GM12892 (cell line): ENCODE results near the gene NFAT5.

ENCODE experiments used
- DNase-seq: peaks from one replicate; pipeline ENCODE4 v3.0.0; 2011; ENCODE audit not compliant: insufficient read length
- FAIRE-seq: peaks from 2 replicates; lab custom pipeline; 2011; peaks lifted over from hg19 to GRCh38; lab: Jason Lieb, UNC
- POLR2A ChIP-seq: IDR thresholded peaks from 2 replicates; pipeline ENCODE4 v1.6.1; 2011; ENCODE audit warnings: low read depth, low read length, control low read depth
- POLR2AphosphoS5 ChIP-seq: IDR thresholded peaks from 2 replicates; pipeline ENCODE4 v1.6.1; 2011; ENCODE audit warnings: low read depth, low read length, control low read depth
- TAF1 ChIP-seq: IDR thresholded peaks from 2 replicates; pipeline ENCODE4 v1.6.1; 2011; ENCODE audit warnings: low read depth, mild to moderate bottlenecking, control low read depth, low read length, borderline replicate concordance

NFAT5 gene

GRCh38 chr16:69601250-69601649 is 35.5 kb downstream of the NFAT5 start:
- FAIRE-seq (no peak), DNase-seq (no peak)
- TF ChIP-seq POLR2AphosphoS5 (no peak), POLR2A (no peak), TAF1 (no peak)

- DNase-seq (no peak), FAIRE-seq (no peak)
These were observed 41.2 kb downstream of the NFAT5 start for GRCh38 chr16:69606985-69607384.

DNA sequence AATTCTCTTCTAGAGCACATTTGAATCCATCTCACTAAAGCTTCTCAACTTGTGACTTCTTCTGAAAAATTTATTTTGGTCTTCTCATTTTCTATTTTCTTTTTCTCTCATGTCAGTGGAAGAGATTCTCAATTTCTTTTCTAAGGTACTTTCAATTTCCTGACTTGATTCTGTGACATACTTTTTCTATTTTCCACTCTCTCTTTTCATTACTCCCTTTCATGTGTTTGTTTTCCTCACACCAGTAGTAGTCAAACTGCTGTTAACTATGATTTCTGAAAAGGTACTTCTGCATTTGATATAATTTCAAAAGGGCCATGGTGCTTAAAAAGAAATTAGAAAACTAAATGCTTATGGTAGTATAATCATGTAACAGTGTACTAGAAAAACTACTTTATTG is 41.9 kb downstream of the NFAT5 start:
- TF ChIP-seq POLR2A (no peak), TAF1 (no peak), POLR2AphosphoS5 (no peak)
- DNase-seq = no peak
- FAIRE-seq = no peak

More at GRCh38 chr16:69606985-69607384, 41.2 kb downstream of the NFAT5 start:
- TF ChIP-seq POLR2A (no peak), TAF1 (no peak), POLR2AphosphoS5 (no peak)

DNA sequence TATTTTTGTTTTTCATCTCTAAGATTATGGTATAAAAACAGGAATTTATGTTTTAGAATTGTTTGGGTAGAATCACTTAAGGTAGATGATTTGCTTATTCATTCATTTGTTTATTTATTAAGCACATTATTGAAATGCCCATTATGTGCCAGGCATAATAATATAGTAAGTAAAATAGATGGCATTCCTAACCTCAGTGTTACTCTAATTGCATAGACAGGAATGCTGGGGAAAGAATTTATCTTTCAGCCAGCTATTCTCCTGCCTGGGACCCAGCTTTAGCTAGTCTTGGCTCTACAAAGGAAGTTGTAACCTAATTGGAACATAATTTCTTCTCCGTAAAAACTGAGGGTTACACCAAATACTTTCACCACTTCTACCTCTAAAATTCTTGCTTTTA is 44.6 kb downstream of the NFAT5 start:
- TF ChIP-seq TAF1 (no peak), POLR2A (no peak), POLR2AphosphoS5 (no peak)
- FAIRE-seq = no peak
- no peak for DNase-seq

DNA sequence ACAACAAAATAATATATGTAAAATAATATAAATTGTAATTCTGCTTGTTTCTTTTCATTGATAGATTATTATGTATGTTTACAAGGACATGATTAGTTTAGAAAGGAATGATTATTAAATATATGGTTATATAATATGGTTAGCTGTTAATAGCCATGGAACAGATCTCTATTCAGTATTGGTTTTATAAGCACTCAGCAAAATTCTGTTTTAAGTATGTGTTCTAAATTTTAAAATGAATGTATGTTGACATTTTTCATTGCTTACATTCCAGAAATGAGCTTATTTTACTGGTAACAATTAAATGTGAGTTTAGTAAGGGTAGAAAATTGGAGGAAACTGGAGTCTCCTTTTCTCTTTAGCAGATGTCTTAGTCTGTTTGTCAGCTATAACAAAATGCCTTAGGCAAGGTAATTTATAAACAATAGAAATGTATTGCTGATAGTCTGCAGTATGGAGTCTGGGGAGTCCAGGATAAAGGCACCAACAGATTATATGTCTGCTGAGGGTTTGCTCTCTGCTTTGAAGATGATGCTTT is 45.4 kb downstream of the NFAT5 start:
- TF ChIP-seq TAF1 (no peak), POLR2A (no peak), POLR2AphosphoS5 (no peak)
- no peak for FAIRE-seq
- DNase-seq = no peak

GRCh38 chr16:69613378-69614154 is 47.8 kb downstream of the NFAT5 start:
- no peak for DNase-seq
- TF ChIP-seq TAF1 (no peak), POLR2AphosphoS5 (no peak), POLR2A (no peak)
- peak; percentile 42 for FAIRE-seq

- no peak for FAIRE-seq
- DNase-seq = no peak
These were observed 49.8 kb downstream of the NFAT5 start for GRCh38 chr16:69615528-69615927.

GRCh38 chr16:69616082-69616481 is 50.3 kb downstream of the NFAT5 start:
- DNase-seq (no peak), FAIRE-seq (no peak)
- TF ChIP-seq TAF1 (no peak), POLR2A (no peak), POLR2AphosphoS5 (no peak)

More at GRCh38 chr16:69615528-69615927, 49.8 kb downstream of the NFAT5 start:
- TF ChIP-seq POLR2AphosphoS5 = no peak
- no peak for TF ChIP-seq TAF1
- no peak for TF ChIP-seq POLR2A

DNA sequence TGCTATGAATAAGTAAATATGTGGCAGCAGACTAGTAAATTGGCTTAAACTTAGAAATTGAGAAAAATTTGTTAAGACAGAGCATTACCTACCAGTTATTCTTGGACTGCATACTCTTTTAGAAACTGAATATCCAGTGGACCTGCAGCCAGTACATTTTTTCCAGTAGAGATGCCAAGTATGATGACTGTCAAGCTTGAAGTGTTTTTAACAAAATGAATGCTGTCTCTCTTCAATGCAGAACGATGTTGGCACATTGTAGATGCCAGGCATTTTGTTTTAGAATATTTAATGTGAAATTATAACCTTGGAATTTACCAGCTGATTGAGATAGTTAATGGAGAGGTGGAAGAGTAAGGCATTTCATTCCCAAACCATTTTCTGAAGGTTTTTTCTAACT is 52.5 kb downstream of the NFAT5 start:
- FAIRE-seq (no peak), DNase-seq (no peak)
- TF ChIP-seq POLR2AphosphoS5 (no peak), TAF1 (no peak), POLR2A (no peak)

- FAIRE-seq (no peak), DNase-seq (no peak)
- TF ChIP-seq POLR2AphosphoS5 (no peak), TAF1 (no peak), POLR2A (no peak)
These were observed 53.0 kb downstream of the NFAT5 start for GRCh38 chr16:69618721-69619120.

DNA sequence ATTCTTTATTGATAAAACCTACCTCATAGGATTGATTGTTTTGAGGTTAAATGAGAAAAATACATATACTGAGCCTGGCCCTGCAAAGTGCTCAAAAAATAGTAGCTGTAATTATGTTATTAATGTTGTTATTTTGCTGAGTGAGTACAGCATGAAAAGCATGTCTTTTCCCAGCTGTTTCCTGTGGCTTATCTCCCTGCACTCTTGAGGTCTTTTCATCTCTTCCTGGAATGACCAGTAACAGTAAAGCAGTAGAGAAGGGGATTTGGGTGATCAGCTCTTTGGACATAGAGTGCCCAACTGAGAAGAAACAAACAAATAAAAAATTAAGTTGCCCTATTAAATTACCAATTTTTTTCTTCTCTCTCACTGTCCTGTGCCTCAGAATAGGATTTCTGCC is 53.7 kb downstream of the NFAT5 start:
- DNase-seq = no peak

GRCh38 chr16:69620573-69620972 is 54.8 kb downstream of the NFAT5 start:
- FAIRE-seq (no peak), DNase-seq (no peak)
- TF ChIP-seq TAF1 = no peak

More for the DNA sequence above, 53.7 kb downstream of the NFAT5 start:
- no peak for FAIRE-seq
- no peak for TF ChIP-seq POLR2A
- TF ChIP-seq TAF1 = no peak
- no peak for TF ChIP-seq POLR2AphosphoS5

- FAIRE-seq (no peak), DNase-seq (no peak)
- no peak for TF ChIP-seq POLR2AphosphoS5
- no peak for TF ChIP-seq TAF1
- no peak for TF ChIP-seq POLR2A
These were observed 55.5 kb downstream of the NFAT5 start for GRCh38 chr16:69621225-69621624.
